ENCODE measurements around the gene CUL3.
A peak's percentile ranks its signal among the peaks of the same experiment; 100 is the strongest.

Gene CUL3

GRCh38 chr2:224479826-224480225 lies 105.3 kb downstream of the CUL3 start:
- TF ChIP-seq JUND (IDR thresholded peaks at IDR 0.05; ENCODE audit: low read depth), result no peak
- DNase-seq (ENCODE audit: low read depth in 1 of 2, low spot score in 1 of 2), result no peak
- in situ Hi-C loops (cut with HindIII; ENCODE audit: low pct_unique_long_range_greater_than_20kb, low sequenced_read_pairs), result no loop called here

DNA sequence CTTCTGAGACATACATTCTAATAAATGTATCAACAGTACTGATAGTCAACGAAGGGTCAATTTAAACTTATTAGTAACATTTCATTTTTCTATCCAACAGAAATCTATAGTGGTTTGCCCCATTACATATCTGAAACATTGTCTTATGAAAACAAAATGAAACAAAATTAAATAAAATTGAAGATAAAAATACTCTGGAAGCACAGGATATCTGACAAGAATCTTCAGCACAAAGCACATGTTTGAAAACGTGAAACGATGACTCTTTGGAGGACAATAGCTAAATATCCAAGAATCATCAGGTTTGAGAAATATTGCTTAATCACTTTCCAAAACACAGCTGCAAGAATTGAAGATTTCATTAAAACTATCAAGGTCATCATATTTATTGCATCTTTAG lies 112.3 kb downstream of the CUL3 start:
- in situ Hi-C loops (cut with HindIII; ENCODE audit: low pct_unique_long_range_greater_than_20kb, low sequenced_read_pairs), result no loop called here
- TF ChIP-seq JUND (IDR thresholded peaks at IDR 0.05; ENCODE audit: low read depth), result no peak
- DNase-seq (ENCODE audit: low read depth in 1 of 2, low spot score in 1 of 2), result no peak

DNA sequence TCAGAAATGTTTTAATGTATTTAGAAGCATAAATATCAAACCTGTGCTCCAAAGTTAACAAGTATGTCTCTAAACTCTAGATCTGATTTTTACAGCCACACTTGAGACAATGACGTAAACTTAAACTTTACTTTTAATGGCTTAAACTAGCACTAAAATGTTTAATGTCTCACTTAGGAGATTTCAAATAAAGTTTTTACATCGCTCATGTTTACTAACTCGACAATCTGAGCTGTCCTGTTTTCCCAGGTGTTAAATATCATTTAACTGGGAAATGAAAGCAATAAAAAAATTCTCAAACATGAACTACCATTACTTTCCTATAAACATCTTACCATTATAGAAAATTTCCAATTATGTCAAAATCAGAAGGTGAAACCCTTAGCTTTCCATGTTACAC lies 113.0 kb downstream of the CUL3 start:
- no peak for TF ChIP-seq JUND (IDR thresholded peaks at IDR 0.05; ENCODE audit: low read depth)
- in situ Hi-C loops (cut with HindIII; ENCODE audit: low pct_unique_long_range_greater_than_20kb, low sequenced_read_pairs), result no loop called here

GRCh38 chr2:224469374-224469964 lies 115.7 kb downstream of the CUL3 start:
- TF ChIP-seq JUND (IDR thresholded peaks at IDR 0.05; ENCODE audit: low read depth), result no peak
- DNase-seq (ENCODE audit: low read depth in 1 of 2, low spot score in 1 of 2), result no peak
- in situ Hi-C loops (cut with HindIII; ENCODE audit: low pct_unique_long_range_greater_than_20kb, low sequenced_read_pairs), result no loop called here

More for the DNA sequence above, 113.0 kb downstream of the CUL3 start:
- no peak for DNase-seq (ENCODE audit: low read depth in 1 of 2, low spot score in 1 of 2)

DNA sequence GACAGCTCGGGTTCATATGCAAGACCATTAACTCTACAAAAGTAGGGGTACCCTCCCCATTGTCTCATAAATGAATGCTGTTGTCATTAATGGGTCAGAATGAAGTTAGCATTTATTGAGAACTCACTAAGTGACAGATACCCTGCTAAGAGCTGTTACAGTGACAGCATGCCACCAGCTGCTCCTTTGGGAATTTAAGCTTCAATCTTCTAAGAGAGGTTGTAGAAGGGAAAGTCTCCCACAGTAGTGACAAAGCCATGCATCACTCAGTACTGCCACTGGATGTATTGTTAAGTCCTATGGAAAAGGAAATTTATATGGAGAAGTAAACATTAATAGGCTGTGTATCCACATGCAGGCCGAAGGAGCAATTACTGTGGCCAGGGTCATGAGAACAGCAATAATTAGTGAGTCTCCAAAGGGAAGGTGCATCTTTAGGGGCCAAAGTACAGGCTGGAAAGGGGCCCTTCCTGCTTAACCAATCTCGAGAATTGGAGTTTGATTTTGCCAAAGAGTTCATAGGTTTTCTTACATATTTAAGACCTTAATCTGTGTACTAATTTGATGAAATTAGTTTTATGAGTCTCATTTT lies 118.8 kb downstream of the CUL3 start:
- no peak for TF ChIP-seq JUND (IDR thresholded peaks at IDR 0.05; ENCODE audit: low read depth)
- in situ Hi-C loops (cut with HindIII; ENCODE audit: low pct_unique_long_range_greater_than_20kb, low sequenced_read_pairs), result no loop called here
- no peak for DNase-seq (ENCODE audit: low read depth in 1 of 2, low spot score in 1 of 2)

DNA sequence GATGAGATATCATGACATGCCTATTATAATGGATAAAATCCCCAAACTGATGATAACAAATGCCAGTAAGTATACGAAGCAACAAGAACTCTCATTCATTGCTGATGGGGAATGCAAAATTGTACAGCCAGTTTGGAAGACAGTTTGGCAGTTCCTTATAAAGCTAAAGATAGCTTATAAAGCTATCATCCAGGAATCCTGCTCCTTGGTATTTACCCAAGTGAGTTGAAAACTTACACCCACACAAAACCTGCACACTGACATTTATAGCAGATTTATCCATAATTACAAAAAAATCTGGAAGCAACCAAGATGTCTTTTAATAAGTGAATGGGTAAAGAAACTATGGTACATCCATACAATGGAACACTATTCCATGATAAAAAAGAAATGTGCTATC lies 123.8 kb downstream of the CUL3 start:
- DNase-seq (ENCODE audit: low read depth in 1 of 2, low spot score in 1 of 2), result no peak
- no peak for TF ChIP-seq JUND (IDR thresholded peaks at IDR 0.05; ENCODE audit: low read depth)
- in situ Hi-C loops (cut with HindIII; ENCODE audit: low pct_unique_long_range_greater_than_20kb, low sequenced_read_pairs), result no loop called here

GRCh38 chr2:224457408-224458096 lies 127.6 kb downstream of the CUL3 start:
- TF ChIP-seq JUND (IDR thresholded peaks at IDR 0.05; ENCODE audit: low read depth), result no peak
- in situ Hi-C loops (cut with HindIII; ENCODE audit: low pct_unique_long_range_greater_than_20kb, low sequenced_read_pairs), result no loop called here
- DNase-seq (ENCODE audit: low read depth in 1 of 2, low spot score in 1 of 2), result no peak

DNA sequence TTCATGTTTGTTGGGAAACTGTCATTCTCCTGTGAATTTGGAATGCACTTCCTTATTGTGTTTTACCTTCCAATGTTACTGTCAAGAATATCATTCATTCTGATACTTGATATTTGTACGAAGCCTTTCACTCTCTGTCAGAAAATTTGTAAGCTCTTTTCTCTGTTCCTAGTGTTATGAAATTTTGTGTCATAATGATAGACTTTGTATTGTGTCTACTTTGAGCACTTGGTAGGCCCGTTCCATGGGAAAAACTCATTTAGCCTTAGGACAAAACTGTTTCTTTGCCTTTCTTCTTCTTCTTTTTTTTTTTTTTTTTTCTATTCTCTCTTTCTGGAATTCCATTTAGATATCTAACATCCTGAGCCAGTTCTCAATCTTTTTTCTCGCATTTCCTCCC lies 131.3 kb downstream of the CUL3 start:
- DNase-seq (ENCODE audit: low read depth in 1 of 2, low spot score in 1 of 2), result no peak
- in situ Hi-C loops (cut with HindIII; ENCODE audit: low pct_unique_long_range_greater_than_20kb, low sequenced_read_pairs), result no loop called here
- TF ChIP-seq JUND (IDR thresholded peaks at IDR 0.05; ENCODE audit: low read depth), result no peak

DNA sequence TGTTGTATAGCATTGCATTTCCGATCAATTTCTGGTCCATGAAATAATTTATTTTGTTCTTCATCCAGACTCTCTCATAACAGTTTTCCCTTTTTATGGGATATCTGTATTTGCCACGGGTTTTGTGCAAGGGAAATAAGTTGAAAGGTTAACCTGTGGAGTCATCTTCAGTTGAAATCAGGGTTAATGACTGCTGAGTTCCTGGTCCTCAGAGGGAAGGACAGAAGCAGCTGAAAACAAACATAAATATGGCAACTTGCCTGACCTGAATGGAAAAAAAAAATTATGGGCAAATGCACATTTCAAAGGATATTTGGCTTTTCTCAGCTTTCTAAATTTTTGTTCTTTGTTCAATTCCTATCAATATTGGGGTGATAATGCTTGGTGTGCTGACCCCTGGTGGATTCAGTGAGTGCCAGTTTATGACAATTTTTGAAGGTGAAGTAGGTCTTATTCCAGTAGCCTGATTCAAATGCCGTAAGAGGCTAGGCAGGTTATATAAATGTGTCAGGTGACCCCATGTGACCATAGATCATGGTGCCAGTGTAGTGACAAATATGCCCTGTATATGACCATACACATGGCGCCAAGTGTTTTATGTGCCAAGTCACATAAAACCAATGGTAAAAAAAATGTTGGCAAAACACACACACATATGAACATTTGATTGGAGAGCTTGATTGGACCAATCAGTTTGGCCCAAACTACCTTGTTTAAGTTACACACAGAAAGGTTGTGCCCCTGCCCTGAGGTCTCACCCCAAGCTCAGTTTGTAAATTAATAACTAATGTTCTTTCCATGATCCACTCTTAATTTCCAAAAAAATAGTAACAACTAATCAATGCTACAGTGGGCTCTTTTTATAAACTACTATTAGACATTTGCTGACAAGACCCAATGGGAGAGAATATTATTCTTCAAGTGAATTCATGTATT lies 135.7 kb downstream of the CUL3 start:
- no peak for TF ChIP-seq JUND (IDR thresholded peaks at IDR 0.05; ENCODE audit: low read depth)
- in situ Hi-C loops (cut with HindIII; ENCODE audit: low pct_unique_long_range_greater_than_20kb, low sequenced_read_pairs), result no loop called here
- DNase-seq (ENCODE audit: low read depth in 1 of 2, low spot score in 1 of 2), result peak in 1 of 2 experiments; percentile 31

DNA sequence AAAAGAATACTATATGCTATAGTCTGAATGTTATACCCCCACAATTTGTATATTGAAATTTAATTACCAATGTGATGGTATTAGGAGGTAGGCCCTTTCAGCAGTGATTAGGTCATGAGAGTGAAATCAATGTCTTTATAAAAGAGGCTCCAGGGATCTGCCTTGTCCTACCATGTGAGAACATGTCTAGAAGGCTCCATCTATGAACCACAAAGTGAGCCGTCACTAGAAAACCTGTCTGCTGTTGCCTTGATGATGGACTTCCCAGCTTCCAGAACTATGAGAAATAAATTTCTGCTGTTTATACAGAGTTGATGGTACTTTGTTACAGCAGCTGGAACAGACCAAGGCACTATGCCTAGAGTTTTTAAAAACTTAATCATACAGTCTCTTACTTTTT lies 136.9 kb downstream of the CUL3 start:
- no peak for DNase-seq (ENCODE audit: low read depth in 1 of 2, low spot score in 1 of 2)
- no peak for TF ChIP-seq JUND (IDR thresholded peaks at IDR 0.05; ENCODE audit: low read depth)
- in situ Hi-C loops (cut with HindIII; ENCODE audit: low pct_unique_long_range_greater_than_20kb, low sequenced_read_pairs), result no loop called here

GRCh38 chr2:224444783-224445182 lies 140.4 kb downstream of the CUL3 start:
- TF ChIP-seq JUND (IDR thresholded peaks at IDR 0.05; ENCODE audit: low read depth), result no peak
- in situ Hi-C loops (cut with HindIII; ENCODE audit: low pct_unique_long_range_greater_than_20kb, low sequenced_read_pairs), result no loop called here
- no peak for DNase-seq (ENCODE audit: low read depth in 1 of 2, low spot score in 1 of 2)

- in situ Hi-C loops (cut with HindIII; ENCODE audit: low pct_unique_long_range_greater_than_20kb, low sequenced_read_pairs), result no loop called here
- TF ChIP-seq JUND (IDR thresholded peaks at IDR 0.05; ENCODE audit: low read depth), result no peak
- DNase-seq (ENCODE audit: low read depth in 1 of 2, low spot score in 1 of 2), result no peak
Observed at GRCh38 chr2:224444021-224444420, 141.1 kb downstream of the CUL3 start.
